DLD1 (cell line): Measurements from ENCODE around the gene ISOC2.
"Not testable (repeated sequence)": the region's sequence is repeated elsewhere in the genome, so short reads cannot be mapped to it uniquely, and the experiment has no call there.

Experiments used
- in situ Hi-C: cut with HindIII; loops from 2 replicates; pipeline ENCODE4 v1.10.0; 2017; ENCODE audit warnings: low sequenced_read_pairs

ISOC2 gene

GRCh38 chr19:55410168-55410567 lies 51.3 kb downstream of the ISOC2 start:
- in situ Hi-C loops, result no loop called here

GRCh38 chr19:55409179-55409578 lies 52.3 kb downstream of the ISOC2 start:
- in situ Hi-C loops, result not testable (repeated sequence)

- in situ Hi-C loops, result no loop called here
Observed at GRCh38 chr19:55408533-55408872, 52.9 kb downstream of the ISOC2 start.

- in situ Hi-C loops, result no loop called here
Observed at GRCh38 chr19:55407800-55408532, 53.5 kb downstream of the ISOC2 start.

GRCh38 chr19:55407550-55407799 lies 54.0 kb downstream of the ISOC2 start, which contains the start of gene UBE2S:
Gene UBE2S, minus strand, starts transcription at chr19:55407788. Its CDS starts 199 bp downstream, at chr19:55407589.
- in situ Hi-C loops, result not testable (repeated sequence)

- in situ Hi-C loops, result no loop called here
Observed at GRCh38 chr19:55406826-55407549, 54.5 kb downstream of the ISOC2 start.

GRCh38 chr19:55406091-55406825 lies 55.2 kb downstream of the ISOC2 start:
- in situ Hi-C loops, result no loop called here

- in situ Hi-C loops, result no loop called here
Observed at GRCh38 chr19:55405638-55406037, 55.8 kb downstream of the ISOC2 start.
